Trophoblast cell (in vitro differentiated cells and primary cell): ENCODE data around the gene ARHGEF26.

ENCODE experiments used
- DNase-seq, 2 donors: peaks; one replicate each; pipeline ENCODE4 v3.0.0-alpha.2; 2016
- H2AFZ ChIP-seq: 2 replicates; pipeline ENCODE4 v1.6.1; 2013; ENCODE audit warnings: low read length, moderate library complexity, mild to moderate bottlenecking; ENCODE audit not compliant: insufficient read depth, poor library complexity
- H2AK5ac ChIP-seq: 2 replicates; pipeline ENCODE4 v1.6.1; 2013; ENCODE audit warnings: mild to moderate bottlenecking, low read length
- H2BK120ac ChIP-seq: 2 replicates; pipeline ENCODE4 v1.6.1; 2013; ENCODE audit warnings: low read length, mild to moderate bottlenecking, moderate library complexity; ENCODE audit not compliant: insufficient read depth, poor library complexity
- H2BK12ac ChIP-seq: 2 replicates; pipeline ENCODE4 v1.6.1; 2013; ENCODE audit warnings: mild to moderate bottlenecking, low read length, moderate library complexity
- H2BK5ac ChIP-seq: 2 replicates; pipeline ENCODE4 v1.6.1; 2013; ENCODE audit warnings: low read length, low read depth, moderate library complexity, mild to moderate bottlenecking; ENCODE audit not compliant: poor library complexity
- H3K14ac ChIP-seq: 2 replicates; pipeline ENCODE4 v1.6.1; 2013; ENCODE audit warnings: mild to moderate bottlenecking, low read length
- H3K18ac ChIP-seq: 2 replicates; pipeline ENCODE4 v1.6.1; 2013; ENCODE audit warnings: mild to moderate bottlenecking, low read length
- H3K23ac ChIP-seq: 2 replicates; pipeline ENCODE4 v1.6.1; 2013; ENCODE audit warnings: low read length
- H3K27ac ChIP-seq: 2 replicates; pipeline ENCODE4 v1.5.1; 2013; ENCODE audit warnings: low read depth, mild to moderate bottlenecking, inconsistent platforms, low read length, moderate library complexity
- H3K27me3 ChIP-seq: 2 replicates; pipeline ENCODE4 v1.6.1; 2013; ENCODE audit warnings: inconsistent platforms, mild to moderate bottlenecking, low read length, moderate library complexity; ENCODE audit not compliant: insufficient read depth
- H3K36me3 ChIP-seq, 2 experiments: 1 replicate in 1 of 2; 2 replicates in 1 of 2; pipeline ENCODE4 v1.6.1; 2013; ENCODE audit warnings: low read length in 2 of 2, mild to moderate bottlenecking in 2 of 2, moderate library complexity in 1 of 2; ENCODE audit not compliant: insufficient read depth in 2 of 2, control insufficient read depth in 1 of 2
- H3K4ac ChIP-seq: 2 replicates; pipeline ENCODE4 v1.6.1; 2013; ENCODE audit warnings: low read depth, mild to moderate bottlenecking, low read length, moderate library complexity
- H3K4me1 ChIP-seq, 2 experiments: 1 replicate in 1 of 2; 2 replicates in 1 of 2; pipeline ENCODE4 v1.6.1; 2013; ENCODE audit warnings: low read length in 2 of 2, mild to moderate bottlenecking in 2 of 2, moderate library complexity in 1 of 2; ENCODE audit not compliant: insufficient read depth in 2 of 2, control insufficient read depth in 1 of 2
- H3K4me2 ChIP-seq: 2 replicates; pipeline ENCODE4 v1.6.1; 2013; ENCODE audit warnings: inconsistent platforms, mild to moderate bottlenecking, low read length, moderate library complexity
- H3K4me3 ChIP-seq: 2 replicates; pipeline ENCODE4 v1.5.1; 2013; ENCODE audit warnings: mild to moderate bottlenecking, low read depth, low read length, inconsistent platforms
- H3K79me1 ChIP-seq: one replicate; pipeline ENCODE4 v1.6.1; 2013; ENCODE audit warnings: low read length
- H3K79me2 ChIP-seq: 2 replicates; pipeline ENCODE4 v1.6.1; 2013; ENCODE audit warnings: low read length, mild to moderate bottlenecking; ENCODE audit not compliant: control insufficient read depth, insufficient read depth, poor library complexity
- H3K9ac ChIP-seq: 2 replicates; pipeline ENCODE4 v1.6.1; 2013; ENCODE audit warnings: mild to moderate bottlenecking, low read length
- H3K9me3 ChIP-seq: 2 replicates; pipeline ENCODE4 v1.6.1; 2013; ENCODE audit warnings: low read depth, mild to moderate bottlenecking, control low read depth, inconsistent platforms, low read length; ENCODE audit not compliant: insufficient read depth
- H4K12ac ChIP-seq: 2 replicates; pipeline ENCODE4 v1.6.1; 2013; ENCODE audit warnings: low read depth, mild to moderate bottlenecking, low read length, moderate library complexity
- H4K8ac ChIP-seq: 2 replicates; pipeline ENCODE4 v1.6.1; 2013; ENCODE audit warnings: low read depth, mild to moderate bottlenecking, low read length, moderate library complexity
- H4K91ac ChIP-seq: one replicate; pipeline ENCODE4 v1.6.1; 2013; ENCODE audit warnings: low read depth, mild to moderate bottlenecking, low read length, moderate library complexity
- WGBS: extraction: QIAGEN DNeasy Blood & Tissue Kit; methylation state at CpG from one replicate; pipeline ENCODE4 v1.1.7; 2013; ENCODE audit warnings: missing lambda C conversion rate; ENCODE audit not compliant: insufficient read length, insufficient coverage; ENCODE audit errors: extremely low coverage; 5-methylcytosine and 5-hydroxymethylcytosine counted together

The ARHGEF26 gene

DNA sequence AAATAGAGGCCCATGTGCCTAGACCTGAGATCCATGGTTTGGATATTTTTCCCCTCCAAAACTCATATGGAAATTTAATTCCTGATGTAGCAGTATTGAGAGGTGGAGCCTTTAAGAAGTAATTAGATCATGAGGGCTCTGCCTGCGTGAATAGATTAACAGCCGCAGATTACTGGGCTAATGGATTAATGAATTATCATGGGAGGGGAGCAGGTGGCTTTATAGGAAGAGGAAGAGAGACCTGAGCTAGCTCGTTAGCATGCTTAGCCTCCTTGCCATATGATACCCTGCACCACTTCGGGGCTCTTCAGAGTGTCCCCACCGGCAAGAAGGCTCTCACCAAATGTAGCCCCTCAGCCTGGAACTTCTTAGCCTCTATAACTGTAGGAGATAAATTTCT, 15.8 kb downstream of the ARHGEF26 start:
- no peak overlapping the region for H2BK120ac ChIP-seq
- no CpG with 5 or more reads among the region's 5 CpGs for WGBS
- H3K23ac ChIP-seq: no peak overlapping the region
- no peak for DNase-seq
- no peak overlapping the region for H2BK5ac ChIP-seq
- no peak overlapping the region for H2AK5ac ChIP-seq
- no peaks in the 10 kb centered on the region for H3K27me3 ChIP-seq
- no peak overlapping the region for H3K27ac ChIP-seq
- H3K4me3 ChIP-seq: no peak overlapping the region
- no peak overlapping the region for H4K12ac ChIP-seq
- H3K4me1 ChIP-seq: no peaks in the 10 kb centered on the region
- no peak overlapping the region for H3K18ac ChIP-seq
- H4K91ac ChIP-seq: no peak overlapping the region
- no peaks in the 10 kb centered on the region for H3K36me3 ChIP-seq
- H3K4ac ChIP-seq: no peak overlapping the region
- no peak overlapping the region for H3K14ac ChIP-seq
- H3K4me2 ChIP-seq: no peak overlapping the region
- no peak overlapping the region for H2BK12ac ChIP-seq
- H3K9me3 ChIP-seq: no peaks in the 10 kb centered on the region
- H3K79me2 ChIP-seq: no peaks in the 10 kb centered on the region
- no peak overlapping the region for H4K8ac ChIP-seq
- no peak overlapping the region for H3K9ac ChIP-seq
- no peak overlapping the region for H2AFZ ChIP-seq
- H3K79me1 ChIP-seq: no peaks in the 10 kb centered on the region

- no peak overlapping the region for H4K12ac ChIP-seq
- H4K8ac ChIP-seq: no peak overlapping the region
- H2BK5ac ChIP-seq: no peak overlapping the region
- no peak overlapping the region for H3K23ac ChIP-seq
- no CpG with 5 or more reads among the region's 3 CpGs for WGBS
- H3K14ac ChIP-seq: no peak overlapping the region
- no peak overlapping the region for H2AFZ ChIP-seq
- H3K4me2 ChIP-seq: no peak overlapping the region
- no peaks in the 10 kb centered on the region for H3K9me3 ChIP-seq
- H3K4ac ChIP-seq: no peak overlapping the region
- no peak overlapping the region for H4K91ac ChIP-seq
- H2BK120ac ChIP-seq: no peak overlapping the region
- no peak overlapping the region for H3K4me3 ChIP-seq
- H3K79me2 ChIP-seq: no peaks in the 10 kb centered on the region
- no peaks in the 10 kb centered on the region for H3K36me3 ChIP-seq
- H3K27ac ChIP-seq: no peak overlapping the region
- no peaks in the 10 kb centered on the region for H3K27me3 ChIP-seq
- H2AK5ac ChIP-seq: no peak overlapping the region
- H3K9ac ChIP-seq: no peak overlapping the region
- DNase-seq: no peak
- no peak overlapping the region for H2BK12ac ChIP-seq
- no peaks in the 10 kb centered on the region for H3K4me1 ChIP-seq
- H3K18ac ChIP-seq: no peak overlapping the region
- no peaks in the 10 kb centered on the region for H3K79me1 ChIP-seq
Measured at GRCh38 chr3:154139996-154140436, 18.8 kb downstream of the ARHGEF26 start.

DNA sequence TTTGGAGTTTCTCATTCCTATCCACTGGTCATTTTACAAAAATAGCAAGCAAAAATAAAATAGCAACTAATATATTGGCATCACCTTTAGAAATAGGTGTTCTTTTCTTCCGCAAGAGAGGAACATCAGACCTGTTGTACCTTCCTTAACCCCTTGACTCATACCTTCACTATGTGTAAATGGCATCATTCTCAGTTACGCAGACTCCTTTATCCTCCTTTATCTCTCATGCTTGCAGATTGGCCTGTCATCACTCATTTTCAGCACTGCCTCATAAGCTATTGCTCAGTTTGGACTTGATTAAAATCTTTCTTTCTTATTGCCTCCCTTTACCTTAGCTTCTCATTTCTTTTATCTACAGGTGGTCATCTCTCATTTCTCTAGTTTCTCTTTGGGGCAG, 21.4 kb downstream of the ARHGEF26 start:
- Histone ChIP-seq H3K4me3 (no peak overlapping the region), H3K79me2 (no peaks in the 10 kb centered on the region), H4K12ac (no peak overlapping the region), H2BK12ac (no peak overlapping the region), H3K18ac (no peak overlapping the region), H2AFZ (no peak overlapping the region), H3K27me3 (no peaks in the 10 kb centered on the region), H4K91ac (no peak overlapping the region), H3K27ac (no peak overlapping the region), H3K9me3 (no peaks in the 10 kb centered on the region), H3K23ac (no peak overlapping the region), H3K4me2 (no peak overlapping the region), H3K79me1 (no peaks in the 10 kb centered on the region), H2BK5ac (no peak overlapping the region), H2BK120ac (no peak overlapping the region), H3K14ac (no peak overlapping the region), H3K4ac (no peak overlapping the region), H3K36me3 (no peaks in the 10 kb centered on the region), H3K9ac (no peak overlapping the region), H4K8ac (no peak overlapping the region), H3K4me1 (no peaks in the 10 kb centered on the region), H2AK5ac (no peak overlapping the region)
- no CpG with 5 or more reads among the region's 2 CpGs for whole genome bisulfite sequencing
- DNase-seq: peak in 1 of 2 donors; percentile 72

- WGBS: no CpG with 5 or more reads among the region's 2 CpGs
- no peaks in the 10 kb centered on the region for H3K36me3 ChIP-seq
Measured at GRCh38 chr3:154143873-154144272, 22.7 kb downstream of the ARHGEF26 start.

More at GRCh38 chr3:154143873-154144272, 22.7 kb downstream of the ARHGEF26 start:
- Histone ChIP-seq H3K4me3 (no peak overlapping the region), H4K8ac (no peak overlapping the region), H4K91ac (no peak overlapping the region), H2AFZ (no peak overlapping the region), H3K9me3 (no peaks in the 10 kb centered on the region), H3K14ac (no peak overlapping the region), H2BK12ac (no peak overlapping the region), H3K79me2 (no peaks in the 10 kb centered on the region), H2BK5ac (no peak overlapping the region), H2AK5ac (no peak overlapping the region), H3K79me1 (no peaks in the 10 kb centered on the region), H3K4me2 (no peak overlapping the region), H3K27me3 (no peaks in the 10 kb centered on the region), H3K23ac (no peak overlapping the region), H3K9ac (no peak overlapping the region), H3K27ac (no peak overlapping the region), H3K18ac (no peak overlapping the region), H3K4me1 (no peaks in the 10 kb centered on the region), H2BK120ac (no peak overlapping the region), H3K4ac (no peak overlapping the region), H4K12ac (no peak overlapping the region)
- no peak for DNase-seq
